ENCODE results near the gene PCDHA7. TPM values are rescaled to one million over a fixed set of nuclear protein-coding genes. Genes with fewer than 3 reads are reported as not detected.

PCDHA7 gene
- total RNA-seq, 4 donors from 2014 or later, result 0.38 to 0.52 TPM; not detected in 2

GRCh38 chr5:140855772-140856674, 22.0 kb downstream of the PCDHA7 start, which contains the start of gene PCDHA10:
Gene PCDHA10, plus strand, starts transcription at chr5:140855897. Its CDS starts 152 bp downstream, at chr5:140856049.
- DNase-seq (ENCODE audit: low spot score in 2 of 2), result no peak

GRCh38 chr5:140857177-140857986, 23.3 kb downstream of the PCDHA7 start:
- Histone ChIP-seq H3K27ac (no peak overlapping the region), H3K4me1 (no peaks in the 10 kb centered on the region), H3K9me3 (peaks cover 28% of the 10 kb centered on the region), H3K4me3 (no peak overlapping the region), H3K27me3 (peaks cover 9% of the 10 kb centered on the region), H3K36me3 (no peaks in the 10 kb centered on the region)
- DNase-seq (ENCODE audit: low spot score in 2 of 2), result no peak
- WGBS, result 67% methylated on average over 29 of the region's 94 CpGs
- TF ChIP-seq POLR2AphosphoS5 (IDR thresholded peaks at IDR 0.05), result no peak
- TF ChIP-seq EP300 (IDR thresholded peaks at IDR 0.05), result no peak
- no peak for TF ChIP-seq POLR2A (IDR thresholded peaks at IDR 0.05)
- no peak for TF ChIP-seq CTCF (IDR thresholded peaks at IDR 0.05)

More at GRCh38 chr5:140855772-140856674, 22.0 kb downstream of the PCDHA7 start, which contains the start of gene PCDHA10:
- peaks cover 20% of the 10 kb centered on the region for H3K9me3 ChIP-seq
- H3K4me1 ChIP-seq, result no peaks in the 10 kb centered on the region
- H3K36me3 ChIP-seq, result no peaks in the 10 kb centered on the region
- TF ChIP-seq POLR2A (IDR thresholded peaks at IDR 0.05) (no peak), POLR2AphosphoS5 (IDR thresholded peaks at IDR 0.05) (no peak), EP300 (IDR thresholded peaks at IDR 0.05) (no peak), CTCF (IDR thresholded peaks at IDR 0.05) (no peak)
- WGBS, result 19% methylated on average over 34 of the region's 44 CpGs
- no peak within 1 kb of the TSS for H3K4me3 ChIP-seq
- no peak within 1 kb of the TSS for H3K27ac ChIP-seq
- peaks cover 9% of the 10 kb centered on the region for H3K27me3 ChIP-seq

- H3K27me3 ChIP-seq, result peaks cover 14% of the 10 kb centered on the region
- no peak for DNase-seq (ENCODE audit: low spot score in 2 of 2)
- no peak overlapping the region for H3K4me3 ChIP-seq
- H3K4me1 ChIP-seq, result no peaks in the 10 kb centered on the region
- H3K27ac ChIP-seq, result no peak overlapping the region
- TF ChIP-seq EP300 (IDR thresholded peaks at IDR 0.05) (no peak), POLR2A (IDR thresholded peaks at IDR 0.05) (no peak), POLR2AphosphoS5 (IDR thresholded peaks at IDR 0.05) (no peak), CTCF (IDR thresholded peaks at IDR 0.05) (no peak)
- peaks cover 33% of the 10 kb centered on the region for H3K9me3 ChIP-seq
- H3K36me3 ChIP-seq, result no peaks in the 10 kb centered on the region
- whole genome bisulfite sequencing, result 65% methylated on average over 2 of the region's 22 CpGs
Observed at GRCh38 chr5:140857987-140858240, 23.8 kb downstream of the PCDHA7 start.

GRCh38 chr5:140862441-140863295, 28.6 kb downstream of the PCDHA7 start:
- H3K9me3 ChIP-seq, result peaks cover 25% of the 10 kb centered on the region
- peaks cover 6% of the 10 kb centered on the region for H3K27me3 ChIP-seq
- H3K4me3 ChIP-seq, result no peak overlapping the region
- DNase-seq (ENCODE audit: low spot score in 2 of 2), result no peak
- H3K4me1 ChIP-seq, result no peaks in the 10 kb centered on the region
- 45% methylated on average over 29 of the region's 76 CpGs for WGBS
- no peak for TF ChIP-seq EP300 (IDR thresholded peaks at IDR 0.05)
- TF ChIP-seq POLR2AphosphoS5 (IDR thresholded peaks at IDR 0.05), result no peak
- TF ChIP-seq POLR2A (IDR thresholded peaks at IDR 0.05), result no peak
- TF ChIP-seq CTCF (IDR thresholded peaks at IDR 0.05), result no peak
- no peaks in the 10 kb centered on the region for H3K36me3 ChIP-seq
- H3K27ac ChIP-seq, result no peak overlapping the region
